ENCODE results near the gene RHOC.

Gene RHOC

GRCh38 chr1:112685913-112686312, 21.0 kb downstream of the RHOC start:
- DNase-seq (no peak), ATAC-seq (no peak)
- Mint-ChIP-seq H3K27ac (no peak overlapping the region), H3K4me1 (peaks cover 7% of the 10 kb centered on the region), H3K4me3 (no peak overlapping the region), H3K9me3 (no peaks in the 10 kb centered on the region), H3K27me3 (no peaks in the 10 kb centered on the region)

DNA sequence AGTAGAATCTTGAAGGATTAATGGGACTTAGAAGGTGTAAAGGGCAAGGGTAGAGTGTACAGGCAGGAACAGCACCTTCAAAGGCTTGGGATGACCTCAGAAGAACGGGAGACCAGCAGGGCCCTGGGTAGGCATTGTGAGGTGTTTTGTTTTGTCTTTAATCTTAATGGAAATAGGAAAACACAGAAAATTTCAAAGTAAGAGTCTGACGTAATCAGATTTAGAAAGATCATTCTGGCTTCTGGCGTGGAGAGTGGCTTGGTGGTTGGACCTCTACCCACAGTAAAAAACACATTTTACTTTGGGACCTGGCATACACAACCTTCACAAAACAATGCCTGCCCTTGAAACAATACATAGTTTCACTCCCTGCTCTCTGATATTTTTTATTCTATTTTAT, 28.3 kb downstream of the RHOC start:
- no peaks in the 10 kb centered on the region for H3K9me3 Mint-ChIP-seq
- no peak overlapping the region for H3K27ac Mint-ChIP-seq
- peaks cover 45% of the 10 kb centered on the region for H3K4me1 Mint-ChIP-seq
- DNase-seq = no peak
- ATAC-seq = no peak
- H3K4me3 Mint-ChIP-seq = no peak overlapping the region
- no peaks in the 10 kb centered on the region for H3K27me3 Mint-ChIP-seq

GRCh38 chr1:112677501-112677900, 29.4 kb downstream of the RHOC start:
- DNase-seq = no peak
- Mint-ChIP-seq H3K27ac (no peak overlapping the region), H3K4me1 (peaks cover 53% of the 10 kb centered on the region), H3K4me3 (no peak overlapping the region), H3K9me3 (no peaks in the 10 kb centered on the region), H3K27me3 (no peaks in the 10 kb centered on the region)
- ATAC-seq = no peak

DNA sequence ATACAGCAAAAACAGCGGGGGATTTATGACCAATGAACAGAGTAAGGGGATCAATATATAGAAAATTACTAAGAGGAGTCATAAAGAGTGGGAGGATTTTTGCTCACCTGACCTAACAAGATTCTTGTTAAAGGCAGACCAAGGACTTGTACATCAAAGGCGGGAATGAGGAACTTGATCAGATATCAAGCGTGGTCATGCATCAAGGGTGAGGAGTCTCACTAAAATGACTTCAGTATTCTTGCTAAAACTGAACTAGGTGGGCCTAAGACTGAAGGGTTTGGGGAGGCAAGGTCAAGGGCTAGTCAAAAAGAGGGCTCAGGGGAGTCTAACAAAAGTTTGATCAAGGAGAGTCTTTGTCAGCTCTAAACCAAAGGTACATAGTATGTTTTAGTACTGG, 30.4 kb downstream of the RHOC start:
- no peaks in the 10 kb centered on the region for H3K27me3 Mint-ChIP-seq
- H3K9me3 Mint-ChIP-seq = no peaks in the 10 kb centered on the region
- DNase-seq (no peak), ATAC-seq (no peak)
- no peak overlapping the region for H3K27ac Mint-ChIP-seq
- peak overlapping the region in 1 of 2 donors; percentile 4 for H3K4me3 Mint-ChIP-seq
- peaks cover 53% of the 10 kb centered on the region for H3K4me1 Mint-ChIP-seq

- DNase-seq (no peak), ATAC-seq (no peak)
- H3K9me3 Mint-ChIP-seq = no peaks in the 10 kb centered on the region
- peaks cover 53% of the 10 kb centered on the region for H3K4me1 Mint-ChIP-seq
- peak overlapping the region; percentile 82 to 87 for H3K4me3 Mint-ChIP-seq
- H3K27ac Mint-ChIP-seq = peak overlapping the region; percentile 45 to 53
- no peaks in the 10 kb centered on the region for H3K27me3 Mint-ChIP-seq
Measured at GRCh38 chr1:112675728-112676381, 31.1 kb downstream of the RHOC start.

- H3K4me3 Mint-ChIP-seq = peak overlapping the region; percentile 97 to 99
- H3K9me3 Mint-ChIP-seq = no peaks in the 10 kb centered on the region
- no peaks in the 10 kb centered on the region for H3K27me3 Mint-ChIP-seq
- H3K4me1 Mint-ChIP-seq = peaks cover 53% of the 10 kb centered on the region
- peak; percentile 56 to 58 for DNase-seq
- ATAC-seq = peak; percentile 79
- peak overlapping the region; percentile 98 to 99 for H3K27ac Mint-ChIP-seq
Measured at GRCh38 chr1:112674986-112675727, 31.8 kb downstream of the RHOC start.

DNA sequence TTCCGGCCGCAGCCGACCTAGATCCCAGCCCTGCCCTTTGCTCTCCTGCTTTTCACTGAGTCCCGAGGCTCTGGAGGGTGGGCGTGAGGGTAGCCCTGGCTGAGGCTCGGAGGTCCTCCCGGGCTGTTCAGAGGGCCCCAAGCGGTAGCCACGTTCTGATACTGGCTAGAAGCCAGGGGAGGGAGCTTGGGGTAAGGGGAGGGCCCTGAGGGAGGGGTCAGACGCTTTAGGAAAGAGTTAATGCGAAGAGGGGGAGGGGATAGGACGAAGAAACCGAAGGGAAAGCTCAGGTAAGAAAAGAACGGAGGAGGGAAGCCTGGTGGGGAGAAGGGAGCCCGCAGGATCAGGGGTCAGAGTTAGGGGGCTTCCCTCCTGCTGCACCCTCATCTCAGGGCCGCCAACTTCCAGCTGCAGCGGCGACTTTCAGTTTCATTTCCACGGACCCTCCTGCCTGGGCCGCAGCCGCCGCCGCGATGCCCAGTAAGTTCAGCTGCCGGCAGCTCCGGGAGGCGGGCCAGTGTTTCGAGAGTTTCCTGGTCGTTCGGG, 32.4 kb downstream of the RHOC start, which contains the start of gene MOV10:
Gene MOV10 (plus strand): TSS at position 220 of the 546 bp plus-strand sequence. CDS start 254 bp downstream, at position 474.
- Mint-ChIP-seq H3K4me1 (peaks cover 53% of the 10 kb centered on the region), H3K4me3 (peak within 1 kb of the TSS; percentile 97 to 99), H3K27me3 (no peaks in the 10 kb centered on the region), H3K27ac (peak within 1 kb of the TSS; percentile 98 to 99), H3K9me3 (no peaks in the 10 kb centered on the region)
- ATAC-seq (peak; percentile 83), DNase-seq (peak; percentile 57 to 71)

- no peaks in the 10 kb centered on the region for H3K27me3 Mint-ChIP-seq
- H3K4me1 Mint-ChIP-seq = peaks cover 59% of the 10 kb centered on the region
Measured at GRCh38 chr1:112673592-112674439, 33.1 kb downstream of the RHOC start.

DNA sequence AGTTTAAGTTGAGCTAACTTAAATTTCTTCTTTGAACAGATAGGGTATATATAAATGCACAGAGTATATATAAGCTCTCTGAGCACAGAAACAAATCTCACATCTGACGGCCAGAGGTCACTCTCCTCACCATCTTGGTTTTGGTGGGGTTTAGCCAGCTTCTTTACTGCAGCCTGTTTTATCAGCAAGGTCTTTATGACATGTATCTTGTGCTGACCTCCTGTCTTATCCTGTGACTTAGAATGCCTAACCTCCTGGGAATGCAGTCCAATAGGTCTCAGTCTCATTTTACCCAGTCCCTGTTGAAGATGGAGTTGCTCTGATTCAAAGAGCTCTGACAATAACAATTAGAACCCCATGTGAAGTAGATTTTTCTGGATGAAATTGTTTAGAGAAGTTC, 34.1 kb downstream of the RHOC start:
- peaks cover 59% of the 10 kb centered on the region for H3K4me1 Mint-ChIP-seq
- H3K9me3 Mint-ChIP-seq = no peaks in the 10 kb centered on the region
- ATAC-seq = no peak
- H3K27me3 Mint-ChIP-seq = no peaks in the 10 kb centered on the region
- no peak overlapping the region for H3K4me3 Mint-ChIP-seq
- DNase-seq = no peak
- H3K27ac Mint-ChIP-seq = no peak overlapping the region

More at GRCh38 chr1:112673592-112674439, 33.1 kb downstream of the RHOC start:
- Mint-ChIP-seq H3K4me3 (peak overlapping the region; percentile 97 to 99), H3K27ac (peak overlapping the region; percentile 98 to 99), H3K9me3 (no peaks in the 10 kb centered on the region)
- ATAC-seq = peak; percentile 3
- DNase-seq = no peak

DNA sequence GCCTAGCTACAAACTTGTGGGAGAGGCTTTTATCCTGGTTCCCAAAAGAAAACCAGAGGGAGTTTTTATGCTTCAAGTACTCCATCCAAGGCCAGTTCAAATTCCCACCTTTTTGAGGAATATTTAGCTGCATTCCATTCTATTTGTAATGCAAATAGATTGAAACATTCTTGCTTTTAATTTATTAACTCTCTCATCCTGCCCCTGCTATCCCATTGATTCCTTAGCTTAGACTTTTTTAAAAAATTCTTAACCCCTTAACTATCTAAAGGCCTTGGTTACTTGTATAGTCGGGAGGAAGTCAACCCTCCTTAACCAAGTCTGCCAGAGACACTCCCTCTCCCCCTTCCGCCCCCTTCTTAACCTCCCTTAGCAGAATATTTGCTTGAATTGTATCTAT, 34.9 kb downstream of the RHOC start:
- H3K9me3 Mint-ChIP-seq = peaks cover 0 to 3% of the 10 kb centered on the region in 2 donors
- no peaks in the 10 kb centered on the region for H3K27me3 Mint-ChIP-seq
- ATAC-seq (no peak), DNase-seq (no peak)
- peak overlapping the region in 1 of 2 donors; percentile 15 for H3K27ac Mint-ChIP-seq
- peaks cover 59% of the 10 kb centered on the region for H3K4me1 Mint-ChIP-seq
- H3K4me3 Mint-ChIP-seq = no peak overlapping the region

GRCh38 chr1:112666946-112667345, 40.0 kb downstream of the RHOC start:
- peaks cover 25% of the 10 kb centered on the region for H3K4me1 Mint-ChIP-seq
- ATAC-seq (no peak), DNase-seq (no peak)
- peak overlapping the region; percentile 67 to 81 for H3K27ac Mint-ChIP-seq
- H3K9me3 Mint-ChIP-seq = peaks cover 0 to 3% of the 10 kb centered on the region in 2 donors
- no peaks in the 10 kb centered on the region for H3K27me3 Mint-ChIP-seq
- H3K4me3 Mint-ChIP-seq = no peak overlapping the region

DNA sequence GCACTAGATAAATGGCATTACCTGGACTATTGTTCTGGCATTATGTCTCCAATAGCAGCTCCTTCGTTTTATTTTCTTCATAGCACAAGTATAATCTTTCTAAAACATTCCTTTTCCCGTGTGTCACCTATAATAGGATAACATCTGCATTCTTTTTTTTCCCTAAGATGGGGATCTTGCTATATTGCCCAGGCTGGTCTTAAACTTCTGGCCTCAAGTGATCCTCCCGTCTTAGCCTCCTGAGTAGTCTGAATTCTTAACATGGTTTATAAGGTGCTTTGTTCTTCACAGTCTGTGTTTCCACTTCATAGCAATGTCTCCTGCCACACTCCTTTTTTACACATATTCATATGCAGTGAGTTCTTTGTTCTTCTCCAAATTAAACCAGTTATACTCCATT, 41.1 kb downstream of the RHOC start:
- Mint-ChIP-seq H3K4me3 (no peak overlapping the region), H3K27ac (peak overlapping the region in 1 of 2 donors; percentile 15), H3K27me3 (no peaks in the 10 kb centered on the region), H3K9me3 (peaks cover 0 to 3% of the 10 kb centered on the region in 2 donors), H3K4me1 (peaks cover 25% of the 10 kb centered on the region)
- no peak for ATAC-seq
- no peak for DNase-seq

GRCh38 chr1:112651205-112651604, 55.7 kb downstream of the RHOC start:
- no peak for ATAC-seq

More at GRCh38 chr1:112651205-112651604, 55.7 kb downstream of the RHOC start:
- Mint-ChIP-seq H3K27me3 (no peaks in the 10 kb centered on the region), H3K4me3 (no peak overlapping the region), H3K9me3 (no peaks in the 10 kb centered on the region), H3K27ac (peak overlapping the region; percentile 13 to 88), H3K4me1 (peaks cover 2% of the 10 kb centered on the region)
- no peak for DNase-seq
